ENCODE data around the gene MLN. TPM values are rescaled to one million over a fixed set of nuclear protein-coding genes. Genes with fewer than 3 reads are reported as not detected.

MLN gene
- total RNA-seq, 1 experiment from 2014 or later, result not detected

DNA sequence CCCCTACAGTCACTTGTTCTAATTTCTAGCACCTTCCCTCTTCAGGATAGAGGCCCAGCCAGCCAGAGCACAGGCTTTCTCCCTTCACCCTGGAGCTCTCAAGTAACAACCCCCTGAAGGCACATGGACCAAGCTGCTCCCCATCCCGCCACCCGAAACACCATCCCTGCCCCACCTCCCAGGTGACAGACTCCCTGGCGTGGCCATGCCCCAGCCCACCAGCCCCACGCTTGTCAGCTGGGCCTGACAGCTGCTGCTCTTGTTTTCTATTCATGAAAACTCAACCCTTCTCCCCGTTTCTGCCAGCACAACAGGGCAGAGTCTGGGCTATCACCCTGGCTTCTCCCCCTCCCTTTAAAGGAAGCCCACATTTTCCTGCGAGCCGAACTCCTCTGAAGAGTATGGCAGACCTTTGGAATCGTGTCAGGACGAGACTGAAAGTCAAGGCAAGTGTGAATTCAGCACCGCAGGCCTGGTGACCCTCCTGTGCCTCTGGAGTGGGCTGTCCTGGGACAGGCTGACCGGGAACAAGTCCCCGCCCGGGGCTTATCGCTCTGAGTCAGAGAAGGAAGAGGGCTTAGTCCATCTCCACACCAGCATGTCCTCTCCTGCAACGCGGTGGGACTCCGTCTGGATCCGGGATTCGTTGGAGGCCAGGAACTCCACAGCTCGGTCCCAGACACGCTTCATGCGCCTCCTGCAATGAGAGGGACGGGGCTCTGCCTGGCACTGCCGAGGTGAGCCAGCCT, 31.5 kb downstream of the MLN start:
- Histone ChIP-seq H3K79me2 (ENCODE audit: low read length) (no peaks in the 10 kb centered on the region), H3K9ac (ENCODE audit: low read length) (no peak overlapping the region), H2AFZ (ENCODE audit: low read length) (no peak overlapping the region), H3K27me3 (ENCODE audit: low read length) (no peaks in the 10 kb centered on the region), H3K9me3 (ENCODE audit: low read length) (no peaks in the 10 kb centered on the region), H3K4me1 (ENCODE audit: low read length) (no peaks in the 10 kb centered on the region), H3K4me2 (ENCODE audit: low read depth, low read length, poor library complexity, severe bottlenecking) (no peak overlapping the region), H3K9me2 (replicated peaks; ENCODE audit: insufficient read depth, low read length) (no peaks in the 10 kb centered on the region), H4K20me1 (ENCODE audit: insufficient read depth, low read depth, low read length) (peaks cover 28% of the 10 kb centered on the region; the same call in 1 of the 2 replicates), H3K4me3 (ENCODE audit: low read length) (no peak overlapping the region), H3K27ac (ENCODE audit: low read length) (no peak overlapping the region), H3K36me3 (ENCODE audit: insufficient read depth, low read length) (peaks cover 13% of the 10 kb centered on the region)
- no peak for DNase-seq

DNA sequence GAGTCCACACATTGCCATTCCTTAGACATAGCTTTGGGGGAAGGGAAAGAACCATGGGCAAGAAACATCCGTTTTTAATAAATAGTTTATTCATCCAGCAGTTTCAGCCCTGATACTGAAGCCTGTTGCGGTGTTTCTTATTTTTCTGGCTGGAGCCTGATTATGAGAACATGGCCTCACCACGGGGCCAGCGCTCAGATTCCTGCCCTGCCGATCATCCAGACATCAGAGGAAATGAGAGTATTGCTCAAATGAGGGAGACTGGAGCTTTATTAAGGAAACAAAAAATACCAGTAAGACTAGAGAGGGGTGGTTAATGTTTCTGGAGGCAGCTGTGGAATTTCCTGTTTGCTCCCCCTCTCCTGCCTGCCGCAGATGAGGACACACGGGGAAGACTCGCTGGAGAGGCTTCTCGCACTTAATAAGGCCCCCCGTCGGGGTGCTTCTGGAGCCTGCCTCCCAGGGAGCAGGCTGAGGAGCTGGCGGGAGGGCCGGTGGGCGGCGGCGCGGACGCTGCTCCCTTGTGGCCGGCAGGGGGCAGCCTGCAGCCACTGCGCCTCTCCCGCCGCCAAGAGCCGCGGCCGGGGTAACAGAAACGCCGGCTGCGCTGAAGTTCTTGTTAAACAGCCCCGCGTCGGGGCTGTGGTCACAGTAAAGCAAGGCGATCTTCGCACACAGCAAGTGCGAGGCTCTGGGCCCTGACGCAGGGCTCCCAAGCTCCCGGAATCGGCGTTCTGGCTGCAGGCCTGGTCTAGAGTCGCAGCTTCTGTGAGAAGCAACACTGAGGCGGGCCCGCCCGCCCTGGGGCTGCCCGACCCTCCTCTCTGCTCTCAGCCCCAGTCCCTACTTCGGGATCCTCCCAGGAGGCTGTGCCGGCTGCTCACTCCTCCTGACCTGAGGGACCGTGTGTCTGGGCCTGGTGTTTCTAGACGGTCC, 32.4 kb downstream of the MLN start:
- Histone ChIP-seq H4K20me1 (ENCODE audit: insufficient read depth, low read depth, low read length) (peaks cover 28% of the 10 kb centered on the region; the same call in 1 of the 2 replicates), H3K4me3 (ENCODE audit: low read length) (no peak overlapping the region), H3K4me1 (ENCODE audit: low read length) (no peaks in the 10 kb centered on the region), H3K4me2 (ENCODE audit: low read depth, low read length, poor library complexity, severe bottlenecking) (no peak overlapping the region), H3K79me2 (ENCODE audit: low read length) (no peaks in the 10 kb centered on the region), H2AFZ (ENCODE audit: low read length) (no peak overlapping the region), H3K27ac (ENCODE audit: low read length) (no peak overlapping the region), H3K9me3 (ENCODE audit: low read length) (no peaks in the 10 kb centered on the region), H3K27me3 (ENCODE audit: low read length) (no peaks in the 10 kb centered on the region), H3K9me2 (replicated peaks; ENCODE audit: insufficient read depth, low read length) (no peaks in the 10 kb centered on the region), H3K36me3 (ENCODE audit: insufficient read depth, low read length) (peaks cover 12% of the 10 kb centered on the region), H3K9ac (ENCODE audit: low read length) (no peak overlapping the region)
- peak; percentile 86 for DNase-seq

DNA sequence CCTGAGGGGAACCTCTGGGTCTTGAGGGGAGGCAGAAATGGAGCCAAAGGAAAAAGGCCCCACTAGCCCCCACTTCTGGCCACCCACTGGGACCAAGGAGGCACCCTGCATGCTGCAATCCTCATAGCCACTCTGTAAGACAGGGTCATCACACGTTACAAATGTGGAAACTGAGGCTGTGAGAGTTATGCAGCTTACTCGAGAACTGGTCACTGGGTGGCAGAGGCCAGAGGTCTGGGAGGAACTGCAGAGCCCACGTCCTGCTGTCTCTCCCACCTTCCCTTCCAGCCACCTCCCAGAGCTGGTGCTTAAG, 33.0 kb downstream of the MLN start:
- Histone ChIP-seq H3K4me1 (ENCODE audit: low read length) (no peaks in the 10 kb centered on the region), H3K4me3 (ENCODE audit: low read length) (no peak overlapping the region), H3K9me3 (ENCODE audit: low read length) (no peaks in the 10 kb centered on the region), H3K9ac (ENCODE audit: low read length) (no peak overlapping the region), H4K20me1 (ENCODE audit: insufficient read depth, low read depth, low read length) (peaks cover 28% of the 10 kb centered on the region; the same call in 1 of the 2 replicates), H2AFZ (ENCODE audit: low read length) (no peak overlapping the region), H3K4me2 (ENCODE audit: low read depth, low read length, poor library complexity, severe bottlenecking) (no peak overlapping the region), H3K27ac (ENCODE audit: low read length) (no peak overlapping the region), H3K79me2 (ENCODE audit: low read length) (no peaks in the 10 kb centered on the region), H3K27me3 (ENCODE audit: low read length) (no peaks in the 10 kb centered on the region), H3K9me2 (replicated peaks; ENCODE audit: insufficient read depth, low read length) (no peaks in the 10 kb centered on the region), H3K36me3 (ENCODE audit: insufficient read depth, low read length) (peaks cover 6% of the 10 kb centered on the region; the same call in 1 of the 2 replicates)
- no peak for DNase-seq

DNA sequence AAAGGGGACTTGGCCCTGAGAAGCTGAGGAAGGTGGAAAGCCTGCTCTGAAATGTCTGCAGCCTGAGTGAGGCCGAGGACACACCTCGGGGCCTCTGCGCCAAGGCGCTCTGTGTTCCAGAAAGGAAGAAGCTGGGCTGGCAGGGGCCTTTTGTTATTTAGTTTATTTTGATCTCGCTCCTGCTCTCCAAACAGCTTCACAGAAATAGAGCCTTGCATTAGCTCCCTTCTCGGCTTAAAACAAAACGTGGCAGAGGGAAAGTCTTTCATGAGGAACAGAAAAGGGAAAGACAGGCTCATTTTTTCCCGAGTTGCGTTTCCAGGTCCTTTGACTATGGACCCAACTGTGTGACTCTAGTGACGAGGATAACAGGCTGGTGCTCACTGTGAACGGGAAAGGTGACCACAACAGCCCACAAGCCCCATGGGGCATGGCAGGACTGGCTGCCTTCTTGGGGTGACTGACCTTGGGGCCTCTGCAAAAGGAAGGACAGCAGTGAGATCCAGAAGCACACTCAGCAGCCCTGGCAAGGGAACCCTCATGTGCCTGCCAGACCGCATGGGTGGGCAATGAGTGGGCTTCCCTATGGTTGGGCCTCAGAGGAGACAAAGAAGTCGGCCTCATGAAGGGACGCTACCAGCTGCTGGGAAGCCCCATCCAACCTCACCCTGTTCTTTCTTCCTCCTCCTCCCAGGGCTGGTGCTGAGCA, 33.5 kb downstream of the MLN start:
- no peak overlapping the region for H3K4me2 ChIP-seq (ENCODE audit: low read depth, low read length, poor library complexity, severe bottlenecking)
- no peaks in the 10 kb centered on the region for H3K79me2 ChIP-seq (ENCODE audit: low read length)
- H3K27ac ChIP-seq (ENCODE audit: low read length), result no peak overlapping the region
- 0 out of 2 replicates have a peak, but pooled peaks cover 5% of the 10 kb centered on the region for H3K36me3 ChIP-seq (ENCODE audit: insufficient read depth, low read length)
- no peaks in the 10 kb centered on the region for H3K4me1 ChIP-seq (ENCODE audit: low read length)
- peaks cover 28% of the 10 kb centered on the region; the same call in 1 of the 2 replicates for H4K20me1 ChIP-seq (ENCODE audit: insufficient read depth, low read depth, low read length)
- H3K4me3 ChIP-seq (ENCODE audit: low read length), result no peak overlapping the region
- no peak overlapping the region for H3K9ac ChIP-seq (ENCODE audit: low read length)
- no peak for DNase-seq
- no peaks in the 10 kb centered on the region for H3K27me3 ChIP-seq (ENCODE audit: low read length)
- no peaks in the 10 kb centered on the region for H3K9me2 ChIP-seq (replicated peaks; ENCODE audit: insufficient read depth, low read length)
- H3K9me3 ChIP-seq (ENCODE audit: low read length), result no peaks in the 10 kb centered on the region
- H2AFZ ChIP-seq (ENCODE audit: low read length), result no peak overlapping the region

DNA sequence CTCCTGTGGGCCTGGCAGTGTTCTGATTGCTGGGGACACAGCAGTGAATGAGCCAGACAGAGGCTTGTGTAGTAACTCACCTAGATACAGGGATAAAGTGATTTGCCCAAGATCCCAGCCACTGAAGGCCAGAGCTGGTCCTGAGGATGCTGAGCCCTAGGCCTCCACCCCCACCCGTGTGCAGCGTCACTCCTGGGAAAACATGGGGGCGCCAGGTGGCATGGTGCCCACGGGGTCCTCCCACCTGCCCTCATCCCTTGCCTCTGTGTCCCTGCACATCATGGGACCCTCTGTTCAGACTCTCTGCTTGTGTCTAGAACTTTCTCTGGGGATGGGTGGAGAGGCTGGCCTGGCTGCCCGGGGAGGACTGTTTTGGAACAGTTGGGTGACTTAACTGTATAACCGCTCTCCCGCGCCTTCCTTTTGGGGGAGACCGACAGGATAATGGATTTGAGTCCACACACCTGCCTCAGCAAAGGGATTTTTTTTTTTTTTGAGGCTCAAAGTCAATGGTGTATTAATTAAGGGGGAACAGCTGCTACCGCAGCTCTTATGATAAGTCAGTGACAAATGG, 34.5 kb downstream of the MLN start:
- no peaks in the 10 kb centered on the region for H3K79me2 ChIP-seq (ENCODE audit: low read length)
- no peak overlapping the region for H3K27ac ChIP-seq (ENCODE audit: low read length)
- no peak overlapping the region for H3K4me2 ChIP-seq (ENCODE audit: low read depth, low read length, poor library complexity, severe bottlenecking)
- no peak overlapping the region for H3K4me3 ChIP-seq (ENCODE audit: low read length)
- H3K36me3 ChIP-seq (ENCODE audit: insufficient read depth, low read length), result no peaks in the 10 kb centered on the region
- DNase-seq, result no peak
- no peaks in the 10 kb centered on the region for H3K27me3 ChIP-seq (ENCODE audit: low read length)
- peaks cover 28% of the 10 kb centered on the region; the same call in 1 of the 2 replicates for H4K20me1 ChIP-seq (ENCODE audit: insufficient read depth, low read depth, low read length)
- H3K9me2 ChIP-seq (replicated peaks; ENCODE audit: insufficient read depth, low read length), result no peaks in the 10 kb centered on the region
- H3K9ac ChIP-seq (ENCODE audit: low read length), result no peak overlapping the region
- no peaks in the 10 kb centered on the region for H3K9me3 ChIP-seq (ENCODE audit: low read length)
- no peaks in the 10 kb centered on the region for H3K4me1 ChIP-seq (ENCODE audit: low read length)
- no peak overlapping the region for H2AFZ ChIP-seq (ENCODE audit: low read length)

DNA sequence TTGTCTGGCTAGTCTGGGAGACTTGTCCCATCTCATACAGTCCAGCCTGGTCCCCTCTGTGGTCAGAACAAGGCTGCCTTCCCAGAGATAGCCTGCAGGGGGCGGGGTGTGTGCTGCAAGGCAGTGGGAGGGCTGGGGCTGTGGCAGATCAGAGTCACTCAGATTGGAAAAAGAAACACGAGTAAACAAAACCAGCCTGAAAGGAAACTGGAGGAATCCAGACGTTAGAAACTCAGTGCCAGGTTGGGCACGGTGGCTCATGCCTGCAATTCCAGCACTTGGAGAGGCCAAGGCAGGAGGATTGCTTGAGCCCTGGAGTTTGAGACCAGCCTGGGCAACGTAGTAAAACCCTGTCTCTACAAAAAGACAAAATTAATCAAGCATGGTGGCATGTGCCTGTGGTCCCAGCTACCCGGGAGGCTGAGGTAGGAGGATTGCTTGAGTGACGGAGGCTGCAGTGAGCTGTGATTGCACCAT, 35.1 kb downstream of the MLN start:
- Histone ChIP-seq H3K9me2 (replicated peaks; ENCODE audit: insufficient read depth, low read length) (no peaks in the 10 kb centered on the region), H3K4me2 (ENCODE audit: low read depth, low read length, poor library complexity, severe bottlenecking) (no peak overlapping the region), H3K4me1 (ENCODE audit: low read length) (no peaks in the 10 kb centered on the region), H4K20me1 (ENCODE audit: insufficient read depth, low read depth, low read length) (peaks cover 26% of the 10 kb centered on the region; the same call in 1 of the 2 replicates), H3K36me3 (ENCODE audit: insufficient read depth, low read length) (no peaks in the 10 kb centered on the region), H2AFZ (ENCODE audit: low read length) (no peak overlapping the region), H3K27me3 (ENCODE audit: low read length) (no peaks in the 10 kb centered on the region), H3K27ac (ENCODE audit: low read length) (no peak overlapping the region), H3K79me2 (ENCODE audit: low read length) (no peaks in the 10 kb centered on the region), H3K9ac (ENCODE audit: low read length) (no peak overlapping the region), H3K9me3 (ENCODE audit: low read length) (no peaks in the 10 kb centered on the region), H3K4me3 (ENCODE audit: low read length) (no peak overlapping the region)
- DNase-seq, result peak; percentile 83

DNA sequence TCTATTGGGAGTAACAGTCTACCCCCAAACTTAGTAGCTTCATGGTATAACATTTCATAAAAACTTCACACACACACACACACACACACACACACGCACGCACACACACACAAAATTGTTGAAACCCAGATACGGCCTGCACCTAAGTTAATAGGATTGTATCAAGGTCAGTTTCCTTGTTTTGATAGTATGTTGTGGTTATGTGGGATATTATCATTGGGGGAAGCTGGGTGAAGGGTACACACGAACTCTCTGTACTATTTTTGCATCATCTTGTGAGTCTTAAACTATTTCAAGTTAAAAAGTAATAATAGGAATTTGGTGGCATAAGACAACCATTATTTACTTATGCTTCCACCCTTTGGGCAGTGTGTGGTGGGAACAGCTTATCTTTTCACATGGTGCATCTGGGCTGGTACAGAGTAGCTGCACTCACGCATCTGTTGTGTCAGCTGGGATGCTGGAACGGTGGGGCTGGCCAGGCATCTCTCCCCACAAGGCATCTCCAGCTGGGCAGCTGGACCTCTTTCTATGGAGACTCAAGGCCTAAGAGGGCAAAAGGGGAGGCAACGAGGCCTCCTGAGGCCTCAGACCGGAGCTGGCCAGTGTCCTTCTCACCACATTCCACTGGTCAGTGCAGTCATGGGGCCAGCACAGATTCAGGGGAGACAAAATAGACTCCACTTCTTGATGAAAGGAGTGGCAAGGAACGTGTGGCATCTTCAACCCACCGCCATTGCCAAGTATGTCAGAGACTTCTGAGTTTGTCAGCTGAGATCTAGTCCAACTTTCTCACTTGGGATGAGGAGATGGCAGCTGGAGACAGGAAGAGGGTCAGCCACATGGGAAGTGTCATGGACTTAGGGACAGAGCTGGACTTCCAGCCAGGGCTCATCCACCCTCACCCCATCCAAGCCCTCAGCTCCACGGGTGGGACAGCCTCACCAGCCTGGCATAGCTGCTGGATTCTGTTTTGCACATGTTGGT, 36.6 kb downstream of the MLN start:
- Histone ChIP-seq H3K4me2 (ENCODE audit: low read depth, low read length, poor library complexity, severe bottlenecking) (no peak overlapping the region), H3K79me2 (ENCODE audit: low read length) (no peaks in the 10 kb centered on the region), H3K9me3 (ENCODE audit: low read length) (no peaks in the 10 kb centered on the region), H3K4me1 (ENCODE audit: low read length) (no peaks in the 10 kb centered on the region), H3K4me3 (ENCODE audit: low read length) (no peak overlapping the region), H3K9ac (ENCODE audit: low read length) (no peak overlapping the region), H2AFZ (ENCODE audit: low read length) (no peak overlapping the region), H3K9me2 (replicated peaks; ENCODE audit: insufficient read depth, low read length) (no peaks in the 10 kb centered on the region), H3K27ac (ENCODE audit: low read length) (no peak overlapping the region), H3K27me3 (ENCODE audit: low read length) (no peaks in the 10 kb centered on the region), H3K36me3 (ENCODE audit: insufficient read depth, low read length) (no peaks in the 10 kb centered on the region), H4K20me1 (ENCODE audit: insufficient read depth, low read depth, low read length) (peaks cover 17% of the 10 kb centered on the region; the same call in 1 of the 2 replicates)
- DNase-seq, result no peak

Measured in Karpas-422 (cell line).